GM19043 (cell line): ENCODE measurements around the gene CYP27A1.

Experiments
- ATAC-seq: cut with Tn5 transposase; IDR thresholded peaks from one replicate; pipeline ENCODE4 v1.9.1; 2021; ENCODE audit warnings: low read depth; ENCODE audit not compliant: unreplicated experiment

Gene CYP27A1

DNA sequence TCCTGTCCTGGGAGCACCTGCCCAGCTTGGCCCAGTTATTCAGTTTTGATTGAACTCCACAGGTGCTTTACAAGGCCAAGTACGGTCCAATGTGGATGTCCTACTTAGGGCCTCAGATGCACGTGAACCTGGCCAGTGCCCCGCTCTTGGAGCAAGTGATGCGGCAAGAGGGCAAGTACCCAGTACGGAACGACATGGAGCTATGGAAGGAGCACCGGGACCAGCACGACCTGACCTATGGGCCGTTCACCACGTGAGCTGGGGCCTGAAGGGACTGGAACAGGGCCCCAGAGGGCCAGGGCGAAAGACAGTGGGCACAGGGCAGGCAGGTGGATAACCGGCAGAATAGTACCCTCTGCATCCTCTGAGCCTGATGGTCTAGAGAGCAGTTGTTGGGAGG lies 27.6 kb downstream of the CYP27A1 start:
- no peak for ATAC-seq

GRCh38 chr2:218810256-218810655 lies 28.3 kb downstream of the CYP27A1 start:
- no peak for ATAC-seq

DNA sequence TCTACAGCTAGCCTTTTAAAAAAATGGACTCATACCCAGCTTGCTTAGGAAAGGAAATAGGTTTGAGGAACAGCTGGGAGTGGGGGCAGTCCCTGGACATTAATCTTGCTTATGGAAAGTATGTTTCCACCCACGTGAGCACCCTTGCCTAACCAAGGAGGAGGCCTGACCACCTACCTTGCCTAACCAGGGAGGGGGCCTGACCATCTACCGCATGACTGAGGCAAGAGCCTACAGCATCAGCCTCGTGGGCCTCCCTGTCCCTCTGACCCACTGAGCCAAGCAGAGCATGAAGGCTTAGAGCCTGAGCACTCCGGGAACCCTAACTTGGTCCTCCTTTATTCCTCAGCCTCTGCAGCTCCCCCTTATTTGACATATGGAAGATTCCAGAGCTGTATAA lies 29.4 kb downstream of the CYP27A1 start:
- no peak for ATAC-seq

GRCh38 chr2:218812096-218812815 lies 30.3 kb downstream of the CYP27A1 start:
- no peak for ATAC-seq

GRCh38 chr2:218812861-218813260 lies 30.9 kb downstream of the CYP27A1 start:
- ATAC-seq, result no peak

DNA sequence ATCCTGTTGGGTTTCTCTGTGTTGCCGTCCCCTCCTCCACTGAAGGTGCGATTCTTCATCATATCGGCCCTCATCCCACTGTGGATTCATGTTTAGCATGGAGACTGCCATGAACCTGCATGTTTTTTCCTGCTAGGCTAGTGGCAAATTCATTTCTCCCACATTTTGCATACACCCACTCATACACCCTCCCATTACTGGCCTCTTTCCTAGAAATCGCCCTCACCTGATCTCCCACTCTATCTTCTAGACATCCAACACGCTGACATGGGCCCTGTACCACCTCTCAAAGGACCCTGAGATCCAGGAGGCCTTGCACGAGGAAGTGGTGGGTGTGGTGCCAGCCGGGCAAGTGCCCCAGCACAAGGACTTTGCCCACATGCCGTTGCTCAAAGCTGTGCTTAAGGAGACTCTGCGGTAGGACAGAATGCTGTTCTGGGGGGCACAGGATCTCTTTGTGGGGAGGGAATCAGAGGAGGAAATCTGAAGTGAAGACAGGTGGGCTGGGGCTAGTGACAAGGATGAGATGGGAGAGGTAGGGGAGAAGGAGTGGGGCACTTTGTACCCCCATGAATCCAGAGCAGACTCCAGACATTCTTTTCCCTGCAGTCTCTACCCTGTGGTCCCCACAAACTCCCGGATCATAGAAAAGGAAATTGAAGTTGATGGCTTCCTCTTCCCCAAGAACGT lies 32.0 kb downstream of the CYP27A1 start:
- ATAC-seq, result no peak

DNA sequence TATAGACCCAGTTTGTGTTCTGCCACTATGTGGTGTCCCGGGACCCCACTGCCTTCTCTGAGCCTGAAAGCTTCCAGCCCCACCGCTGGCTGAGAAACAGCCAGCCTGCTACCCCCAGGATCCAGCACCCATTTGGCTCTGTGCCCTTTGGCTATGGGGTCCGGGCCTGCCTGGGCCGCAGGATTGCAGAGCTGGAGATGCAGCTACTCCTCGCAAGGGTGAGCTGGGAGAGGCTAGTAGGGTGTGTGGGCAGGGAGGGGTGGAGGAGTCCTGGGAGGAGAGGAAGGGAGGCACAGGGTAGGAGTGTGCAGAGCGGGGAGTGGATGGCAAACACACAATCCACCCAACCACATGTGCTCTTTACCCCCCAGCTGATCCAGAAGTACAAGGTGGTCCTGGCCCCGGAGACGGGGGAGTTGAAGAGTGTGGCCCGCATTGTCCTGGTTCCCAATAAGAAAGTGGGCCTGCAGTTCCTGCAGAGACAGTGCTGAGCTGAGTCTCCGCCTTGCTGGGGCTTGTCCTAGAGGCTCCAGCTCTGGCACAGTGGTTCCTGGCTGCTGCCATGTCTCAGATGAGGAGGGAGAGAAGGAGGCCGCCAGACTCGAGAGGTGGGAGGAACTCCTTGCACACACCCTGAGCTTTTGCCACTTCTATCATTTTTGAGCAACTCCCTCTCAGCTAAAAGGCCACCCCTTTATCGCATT lies 32.7 kb downstream of the CYP27A1 start:
- ATAC-seq, result no peak

- no peak for ATAC-seq
These were observed 33.3 kb downstream of the CYP27A1 start for GRCh38 chr2:218815244-218815637.

DNA sequence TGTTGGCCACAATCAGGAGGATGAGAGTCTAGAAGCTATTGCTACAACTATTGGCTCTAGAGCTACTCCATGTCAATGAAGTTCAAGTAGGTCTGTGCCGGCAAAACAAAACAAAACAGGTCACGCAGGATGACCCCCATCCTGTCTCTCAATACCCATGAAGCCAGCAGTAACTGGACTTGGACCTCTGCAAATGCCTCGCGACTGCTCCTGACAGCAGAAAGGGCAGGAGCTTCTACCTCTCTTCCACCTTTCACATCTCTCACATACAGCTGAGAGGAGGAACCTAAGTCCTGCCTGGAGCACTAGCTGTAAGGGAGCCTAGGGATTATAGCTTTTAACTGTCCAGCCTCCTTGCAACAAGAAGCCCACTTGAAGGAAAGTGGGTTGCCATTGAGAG lies 33.7 kb downstream of the CYP27A1 start:
- no peak for ATAC-seq

DNA sequence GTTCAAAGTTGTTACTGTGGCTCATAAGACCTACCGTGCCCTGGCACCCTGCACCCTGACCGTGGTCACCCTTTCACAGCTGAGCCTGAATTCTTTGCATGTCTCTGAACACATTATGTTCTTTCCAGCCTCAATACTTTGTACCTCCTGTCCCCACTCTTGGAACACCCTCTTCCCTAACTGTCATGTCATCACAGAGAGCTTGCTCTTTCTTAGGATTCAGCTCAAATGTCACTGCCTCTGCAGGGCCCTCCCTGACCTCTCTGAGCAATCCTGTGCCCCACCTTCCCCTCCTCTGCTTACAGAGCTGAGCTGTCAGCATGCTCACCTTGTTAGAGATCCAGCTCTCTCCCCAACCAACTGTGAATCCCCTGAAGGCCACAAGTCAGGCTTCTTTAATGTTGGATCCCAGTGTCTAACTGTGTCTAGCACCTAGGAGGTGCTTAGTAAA lies 34.6 kb downstream of the CYP27A1 start:
- ATAC-seq, result no peak

DNA sequence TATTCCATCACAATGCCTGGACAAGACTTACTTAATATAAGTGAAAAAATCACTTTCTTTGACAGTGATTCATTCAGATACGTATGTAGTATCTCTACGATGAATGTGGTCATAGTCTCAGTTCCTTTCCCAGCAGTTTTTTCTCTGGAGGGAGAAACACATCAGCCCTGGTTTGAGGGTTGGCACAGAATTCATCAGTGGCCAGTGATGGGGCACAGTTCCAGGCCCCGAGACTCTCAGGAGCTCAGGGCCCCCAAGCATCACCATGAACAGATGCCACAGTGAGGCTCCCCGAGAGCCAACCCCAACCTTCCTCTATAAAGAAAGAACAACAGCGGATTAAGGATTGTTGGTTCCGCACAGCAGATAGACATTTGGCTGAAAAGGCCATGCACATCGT lies 37.1 kb downstream of the CYP27A1 start:
- ATAC-seq, result no peak

- ATAC-seq, result no peak
These were observed 38.9 kb downstream of the CYP27A1 start for GRCh38 chr2:218820746-218821369.

GRCh38 chr2:218821605-218822211 lies 39.8 kb downstream of the CYP27A1 start:
- ATAC-seq, result no peak

- no peak for ATAC-seq
These were observed 40.7 kb downstream of the CYP27A1 start for GRCh38 chr2:218822622-218823021.

DNA sequence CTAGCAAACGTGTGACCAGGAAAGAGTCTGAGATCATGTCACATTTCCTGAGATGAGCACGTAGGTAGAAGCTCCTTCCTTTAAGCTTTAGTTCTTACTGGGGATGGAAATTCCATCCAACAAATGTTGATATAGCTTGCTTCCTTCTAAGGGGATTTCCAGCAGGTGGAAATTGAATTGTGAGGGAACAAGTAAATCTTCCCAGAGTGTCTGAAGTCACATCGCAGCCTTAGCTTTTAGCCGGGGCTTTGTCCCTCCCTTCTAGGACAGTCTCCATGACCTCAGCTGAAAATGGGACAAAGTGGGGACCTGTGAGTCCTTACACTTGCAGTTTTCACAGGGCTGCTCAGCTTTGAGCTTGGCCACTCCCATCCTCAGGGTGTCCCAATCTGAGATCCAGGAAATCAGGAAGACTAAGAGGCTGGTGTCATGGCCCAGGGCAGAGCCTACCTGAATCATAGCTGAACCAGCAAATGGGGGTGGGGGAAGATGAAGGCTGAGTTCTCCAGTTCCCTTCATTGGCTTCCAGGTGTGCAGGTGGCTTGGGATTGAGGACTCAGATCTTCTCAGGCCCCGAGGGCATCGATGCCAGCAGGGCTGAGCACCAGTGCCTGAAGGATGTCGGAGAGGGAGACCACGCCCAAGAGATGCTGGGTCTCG lies 41.4 kb downstream of the CYP27A1 start:
- no peak for ATAC-seq

GRCh38 chr2:218824004-218824403 lies 42.1 kb downstream of the CYP27A1 start:
- ATAC-seq, result no peak

DNA sequence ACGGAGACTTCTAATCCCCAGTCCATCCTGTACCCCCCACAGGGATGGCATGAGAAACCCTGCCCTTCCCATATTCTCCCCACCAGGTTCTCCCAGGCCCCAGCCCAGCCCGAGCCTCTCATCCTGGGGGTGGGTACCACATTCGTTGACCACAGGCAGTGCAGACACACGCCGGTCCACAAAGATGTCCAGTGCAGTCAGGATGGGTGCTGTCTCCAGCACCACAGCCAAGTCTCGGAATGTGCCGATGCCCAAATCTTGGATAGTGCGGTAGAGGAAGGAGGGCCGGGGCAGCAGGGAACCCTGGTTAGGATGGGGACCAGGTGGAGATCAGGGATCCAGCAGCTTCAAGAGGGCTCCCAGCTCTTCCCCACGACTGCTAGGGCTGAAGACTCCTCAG lies 44.8 kb downstream of the CYP27A1 start:
- no peak for ATAC-seq

- no peak for ATAC-seq
These were observed 45.9 kb downstream of the CYP27A1 start for GRCh38 chr2:218827701-218828476.

GRCh38 chr2:218828477-218828778 lies 46.5 kb downstream of the CYP27A1 start:
- no peak for ATAC-seq
